ENCODE results near the gene AMH. TPM values are rescaled to one million over a fixed set of nuclear protein-coding genes. Genes with fewer than 3 reads are reported as not detected.

AMH gene
- total RNA-seq, 1 experiment from 2014 or later = 17.3 TPM

GRCh38 chr19:2283835-2284507, 34.8 kb downstream of the AMH start:
- no peak for DNase-seq (ENCODE audit: low spot score)

DNA sequence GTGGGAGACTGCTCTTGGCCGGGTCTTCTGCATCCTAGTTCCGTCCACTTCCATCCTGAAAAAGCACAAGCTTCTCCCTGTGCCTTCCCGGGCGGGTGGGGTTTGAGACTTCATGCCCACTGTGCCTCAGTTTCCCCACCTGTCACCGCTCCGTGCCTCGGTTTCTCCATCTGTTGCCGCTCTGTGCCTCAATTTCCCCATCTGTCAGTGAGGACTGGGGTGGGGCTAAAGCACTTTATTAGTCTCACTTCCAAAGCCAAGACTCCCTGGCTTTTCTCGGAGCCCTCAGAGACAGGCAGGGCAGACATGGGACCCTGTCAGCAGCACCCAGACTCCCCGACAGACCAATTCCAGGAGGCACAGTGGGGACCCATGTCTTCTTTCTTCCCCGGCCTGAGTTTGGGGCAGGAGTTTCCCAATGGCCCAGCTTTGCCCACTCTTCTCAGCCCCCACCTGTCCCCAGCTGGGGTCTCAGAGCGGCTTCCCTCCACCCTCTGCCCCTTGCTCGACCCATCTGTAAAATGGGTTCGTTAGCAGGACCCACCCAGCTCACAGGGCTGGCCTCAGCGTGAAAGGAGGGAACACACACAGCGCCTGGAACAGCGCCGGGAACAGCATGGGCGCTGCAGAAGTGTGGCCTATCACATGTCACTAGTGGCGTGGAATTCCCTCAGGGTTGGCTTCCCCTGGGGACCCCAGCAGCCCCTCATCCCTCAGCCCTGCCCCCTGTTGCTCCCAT, 37.4 kb downstream of the AMH start:
- DNase-seq (ENCODE audit: low spot score) = no peak

DNA sequence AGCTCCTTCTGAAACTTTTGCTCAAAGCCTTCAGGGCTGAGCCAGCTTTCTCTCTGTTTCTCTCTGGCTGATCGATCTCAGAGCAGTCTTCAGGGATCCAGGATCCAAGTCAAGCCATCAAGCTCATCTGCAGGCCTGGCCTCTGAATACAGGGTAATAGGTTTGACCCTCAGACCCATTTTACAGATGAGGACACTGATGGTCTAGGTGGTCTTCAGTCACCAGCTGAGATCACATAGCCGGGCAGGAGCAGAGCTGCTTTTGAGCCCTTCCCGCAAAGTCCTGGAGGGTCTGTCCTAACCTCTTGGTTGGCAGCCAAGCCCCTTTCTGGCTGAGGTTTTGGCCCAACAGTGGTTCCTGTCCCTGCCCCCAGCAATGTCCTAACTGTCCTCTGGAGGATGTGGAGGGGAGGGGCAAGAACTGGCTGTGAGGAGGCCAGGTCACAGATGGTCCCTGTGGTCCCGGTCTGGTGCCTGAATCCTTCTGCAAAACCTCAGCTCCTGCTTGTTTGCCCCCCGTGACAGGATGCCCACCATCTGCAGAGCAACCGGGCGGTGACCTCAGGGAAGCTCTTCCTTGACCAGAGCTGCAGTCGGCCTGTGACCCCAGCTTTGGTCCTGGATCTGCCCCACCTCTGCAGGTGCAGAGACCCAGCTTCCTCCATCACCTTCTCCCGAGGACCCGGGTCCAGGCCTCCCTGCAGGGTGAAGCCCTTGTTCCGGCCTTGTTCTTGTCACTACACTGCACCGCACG, 38.6 kb downstream of the AMH start:
- DNase-seq (ENCODE audit: low spot score) = no peak

DNA sequence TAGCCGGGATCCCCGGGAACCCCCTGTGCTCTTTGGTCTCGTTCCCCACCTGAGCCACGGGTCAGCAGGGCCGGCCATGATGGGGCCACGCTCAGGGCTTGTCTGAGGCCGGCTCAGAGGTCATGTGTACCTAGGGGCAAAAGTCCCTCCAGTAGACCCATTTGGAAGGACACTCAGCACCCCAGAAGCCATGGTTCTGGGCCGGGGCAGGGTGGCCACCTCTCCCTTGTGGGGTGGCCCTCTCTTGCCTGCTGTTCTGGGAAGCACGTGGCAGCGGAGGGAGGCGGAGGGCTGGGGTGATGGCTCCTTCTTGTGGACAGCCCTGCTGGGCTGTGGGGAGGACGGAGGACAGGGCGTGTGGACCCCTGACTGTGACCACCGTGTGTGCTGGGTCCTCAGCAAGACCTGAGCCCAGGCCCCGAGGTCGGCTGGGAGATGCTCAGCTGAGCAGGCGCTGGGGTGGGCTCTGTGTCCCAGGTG, 39.3 kb downstream of the AMH start:
- no peak for DNase-seq (ENCODE audit: low spot score)

GRCh38 chr19:2288818-2289713, 39.9 kb downstream of the AMH start:
- no peak for DNase-seq (ENCODE audit: low spot score)

- no peak for DNase-seq (ENCODE audit: low spot score)
Observed at GRCh38 chr19:2289714-2290435, 40.8 kb downstream of the AMH start.

GRCh38 chr19:2290441-2291184, 41.5 kb downstream of the AMH start:
- no peak for DNase-seq (ENCODE audit: low spot score)

DNA sequence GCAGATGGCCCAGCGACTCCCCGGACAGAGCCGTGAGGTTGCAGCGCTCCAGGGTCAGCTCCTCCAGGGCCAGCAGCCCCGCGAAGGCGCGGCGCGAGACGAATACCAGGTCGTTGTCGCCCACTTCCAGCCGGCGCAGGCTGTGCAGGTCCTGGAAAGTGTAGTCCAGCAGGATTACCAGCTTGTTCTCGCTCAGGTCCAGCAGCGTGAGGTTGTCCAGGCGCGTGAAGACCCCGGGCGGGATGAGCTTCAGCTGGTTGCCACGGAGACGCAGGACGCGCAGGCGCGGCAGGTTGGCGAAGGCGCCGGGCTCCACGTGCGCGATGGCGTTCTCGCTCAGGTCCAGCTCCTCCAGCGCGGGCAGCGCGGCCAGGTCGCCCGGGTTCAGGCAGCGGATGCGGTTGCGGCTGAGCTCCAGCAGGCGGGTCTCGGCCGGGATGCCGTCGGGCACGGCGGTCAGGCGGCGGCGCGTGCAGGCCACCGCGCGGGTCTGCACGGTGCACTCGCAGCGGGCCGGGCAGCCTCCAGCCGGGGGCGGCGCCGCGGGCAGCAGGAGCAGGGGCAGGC, 42.1 kb downstream of the AMH start:
- no peak for DNase-seq (ENCODE audit: low spot score)

- no peak for DNase-seq (ENCODE audit: low spot score)
Observed at GRCh38 chr19:2294687-2295335, 45.7 kb downstream of the AMH start.

DNA sequence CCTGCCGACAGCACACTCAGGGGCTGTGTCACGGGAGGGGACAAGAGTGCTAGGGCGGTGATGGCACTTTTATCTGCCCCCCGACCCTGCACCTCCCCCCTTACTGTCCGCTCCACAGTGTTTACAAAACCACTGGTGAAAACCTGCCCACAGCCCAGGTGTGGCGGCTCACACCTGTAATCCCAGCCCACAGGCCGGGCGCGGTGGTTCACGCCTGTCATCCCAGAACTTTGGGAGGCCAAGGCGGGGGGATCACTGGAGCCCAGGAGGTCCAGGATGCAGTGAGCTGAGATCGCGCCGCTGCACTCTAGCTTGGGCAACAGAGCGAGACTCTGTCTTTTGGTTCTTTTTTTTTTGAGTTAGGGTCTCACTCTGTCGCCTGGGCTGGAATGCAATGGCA, 47.0 kb downstream of the AMH start:
- DNase-seq (ENCODE audit: low spot score) = no peak

DNA sequence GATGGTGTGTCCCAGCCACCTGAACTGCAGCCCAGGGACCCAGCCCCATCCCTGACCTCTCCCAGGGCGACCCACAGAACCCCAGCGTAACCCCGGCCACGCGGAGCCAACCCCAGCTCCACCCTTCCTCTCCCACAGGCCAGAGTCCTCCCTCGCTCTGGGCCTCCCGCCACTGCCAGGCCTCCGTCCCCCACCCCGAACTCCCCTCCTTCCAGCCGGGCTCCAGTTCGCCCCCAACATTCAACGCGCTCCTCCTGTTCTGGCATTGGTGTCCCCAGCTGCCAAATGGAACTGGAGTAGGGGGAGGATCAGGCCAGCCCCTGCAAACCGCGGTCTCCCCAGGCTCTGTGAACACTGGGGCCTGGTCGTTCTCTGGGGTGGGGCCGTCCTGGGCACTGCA, 51.4 kb downstream of the AMH start:
- no peak for DNase-seq (ENCODE audit: low spot score)

Small RNA genes within 50 kb of the gene (small RNA-seq; reads per million reads assigned to genes)
- gene MIR1227 = not detected

Other genes starting within 250 kb of the AMH start
- gene BTBD2, start 233.6 kb upstream of the AMH start, total RNA-seq (2014; rRNA removed; shearing (Covaris generic)) = 43.3 and 56.4 TPM in 2 replicates
- 212 and 223 TPM in 2 replicates for gene MKNK2, start 198.1 kb upstream of the AMH start, total RNA-seq (2014; rRNA removed; shearing (Covaris generic))
- gene MOB3A, start 153.0 kb upstream of the AMH start, total RNA-seq (2014; rRNA removed; shearing (Covaris generic)) = 7.7 and 9.2 TPM in 2 replicates
- gene IZUMO4, start 152.4 kb upstream of the AMH start, total RNA-seq (2014; rRNA removed; shearing (Covaris generic)) = 2.7 and 5.3 TPM in 2 replicates
- 143 and 145 TPM in 2 replicates for gene AP3D1, start 97.8 kb upstream of the AMH start, total RNA-seq (2014; rRNA removed; shearing (Covaris generic))
- 12.9 and 19.5 TPM in 2 replicates for gene DOT1L, start 85.4 kb upstream of the AMH start, total RNA-seq (2014; rRNA removed; shearing (Covaris generic))
- gene PLEKHJ1, start 13.0 kb upstream of the AMH start, total RNA-seq (2014; rRNA removed; shearing (Covaris generic)) = 295 and 307 TPM in 2 replicates
- gene SF3A2, start 12.5 kb upstream of the AMH start, total RNA-seq (2014; rRNA removed; shearing (Covaris generic)) = 80.5 and 102 TPM in 2 replicates
- gene JSRP1, start 7.1 kb downstream of the AMH start, total RNA-seq (2014; rRNA removed; shearing (Covaris generic)) = 0.34 and 0.38 TPM in 2 replicates
- gene PEAK3, start 32.9 kb downstream of the AMH start, total RNA-seq (2014; rRNA removed; shearing (Covaris generic)) = not detected in 2 replicates
- 0.20 TPM in 1 of 2 replicates, not detected in the other for gene LINGO3, start 58.8 kb downstream of the AMH start, total RNA-seq (2014; rRNA removed; shearing (Covaris generic))
- gene LSM7, start 79.3 kb downstream of the AMH start, total RNA-seq (2014; rRNA removed; shearing (Covaris generic)) = 276 and 306 TPM in 2 replicates
- gene SPPL2B, start 79.4 kb downstream of the AMH start, total RNA-seq (2014; rRNA removed; shearing (Covaris generic)) = 85.0 and 121 TPM in 2 replicates
- gene TMPRSS9, start 110.9 kb downstream of the AMH start, total RNA-seq (2014; rRNA removed; shearing (Covaris generic)) = 0.31 TPM in 1 of 2 replicates, not detected in the other
- gene TIMM13, start 178.3 kb downstream of the AMH start, total RNA-seq (2014; rRNA removed; shearing (Covaris generic)) = 154 and 163 TPM in 2 replicates
- 210 and 212 TPM in 2 replicates for gene LMNB2, start 207.6 kb downstream of the AMH start, total RNA-seq (2014; rRNA removed; shearing (Covaris generic))
- gene GADD45B, start 226.8 kb downstream of the AMH start, total RNA-seq (2014; rRNA removed; shearing (Covaris generic)) = 15.2 and 21.8 TPM in 2 replicates